HCT116 (cell line): Measurements from ENCODE around the gene HDAC5. TPM values are rescaled to one million over a fixed set of nuclear protein-coding genes. Genes with fewer than 3 reads are reported as not detected.

Source experiments
- ATAC-seq: fragments of 200-7000 bp; cut with Tn5 transposase; 2 replicates; pipeline ENCODE4 v1.9.1; 2020; ENCODE audit warnings: mild to moderate bottlenecking, moderate library complexity
- BruUV-seq: library from RNA; stranded (reverse); fragments of 400-500 nt; replicated peaks from 2 replicates; lab custom pipeline; 2021; lab: Mats Ljungman, UMichigan
- CTCF ChIA-PET: fragments of 300-600 bp; sonication (Branson Sonifier 250); formaldehyde crosslinking; loops from one replicate; lab custom pipeline; 2021; ENCODE audit warnings: antibody characterized with exemption; lab: Charles Lee
- POLR2A ChIA-PET: fragments of 300-600, 350-600 bp; sonication (Branson Sonifier 250); formaldehyde crosslinking; loops from one replicate; lab custom pipeline; 2021; ENCODE audit warnings: antibody characterized with exemption; lab: Charles Lee
- RAD21 ChIA-PET, 2 experiments: fragments of 300-600 bp; sonication (Branson Sonifier 250); formaldehyde crosslinking; loops; one replicate each; lab custom pipeline; 2023; ENCODE audit warnings: low total read pairs in 2 of 2; ENCODE audit not compliant: uncharacterized antibody in 2 of 2, unreplicated experiment in 2 of 2, low non-redundant PET in 1 of 2; lab: Charles Lee
- DNase-seq: peaks from one replicate; pipeline ENCODE4 v3.0.0-alpha.2; 2010; ENCODE audit warnings: low read depth, low spot score
- H2AFZ ChIP-seq: fragments of 200-600 bp; shearing (Covaris generic), sonication (generic); 2 replicates; pipeline ENCODE4 v1.6.1; 2017; ENCODE audit warnings: low read depth, mixed run types, mixed read lengths, antibody characterized with exemption, low read length; ENCODE audit not compliant: poor library complexity, severe bottlenecking
- H3K27ac ChIP-seq: 2 replicates; pipeline ENCODE4 v1.5.1; 2012; ENCODE audit warnings: low read depth, low read length
- H3K27me3 ChIP-seq: fragments of 200-600 bp; sonication (generic); 2 replicates; pipeline ENCODE4 v1.6.1; 2016; ENCODE audit warnings: mixed run types, low read length, mixed read lengths; ENCODE audit not compliant: insufficient read depth
- H3K36me3 ChIP-seq, 2 experiments: fragments of 200-500 bp in 1 of 2; fragments of 200-600 bp in 1 of 2; sonication (Bioruptor generic) in 1 of 2; sonication (generic) in 1 of 2; 2 replicates each; pipeline versions ENCODE4 v1.5.1 to v1.6.1; 2014 to 2016; ENCODE audit warnings: low read length in 2 of 2, inconsistent platforms in 1 of 2, mixed read lengths in 1 of 2, mixed run types in 1 of 2; ENCODE audit not compliant: insufficient read depth in 2 of 2, control insufficient read depth in 1 of 2
- H3K4me1 ChIP-seq, 2 experiments: fragments of 200-600 bp in 1 of 2; sonication (generic) in 1 of 2; 2 replicates each; pipeline versions ENCODE4 v1.5.1 to v1.6.1; 2012 to 2017; ENCODE audit warnings: low read length in 2 of 2, inconsistent platforms in 1 of 2, mild to moderate bottlenecking in 1 of 2, mixed read lengths in 1 of 2, mixed run types in 1 of 2, moderate library complexity in 1 of 2; ENCODE audit not compliant: insufficient read depth in 2 of 2, control insufficient read depth in 1 of 2
- H3K4me2 ChIP-seq: fragments of 200-600 bp; sonication (generic); 2 replicates; pipeline ENCODE4 v1.6.1; 2017; ENCODE audit warnings: mixed run types, low read length, mixed read lengths
- H3K4me3 ChIP-seq, 2 experiments: fragments of 200-600 bp in 1 of 2; sonication (generic) in 1 of 2; replicated peaks in 1 of 2; 2 replicates each; pipeline ENCODE4 v1.5.1; 2011 to 2016; ENCODE audit warnings: low read length in 2 of 2, control low read depth in 1 of 2, low read depth in 1 of 2, mild to moderate bottlenecking in 1 of 2, mixed read lengths in 1 of 2, mixed run types in 1 of 2
- H3K79me2 ChIP-seq: fragments of 200-600 bp; sonication (generic); 2 replicates; pipeline ENCODE4 v1.6.1; 2017; ENCODE audit warnings: mild to moderate bottlenecking, mixed run types, low read length, moderate library complexity, mixed read lengths; ENCODE audit not compliant: insufficient read depth
- H3K9ac ChIP-seq: fragments of 200-600 bp; sonication (generic); 2 replicates; pipeline ENCODE4 v1.6.1; 2016; ENCODE audit warnings: low read length, mixed read lengths
- H3K9me2 ChIP-seq: fragments of 200-600 bp; sonication (generic), shearing (Covaris generic); 2 replicates; pipeline ENCODE4 v1.6.1; 2017; ENCODE audit warnings: mixed run types, mild to moderate bottlenecking, moderate library complexity; ENCODE audit not compliant: insufficient read depth
- H3K9me3 ChIP-seq, 2 experiments: fragments of 200-500 bp in 1 of 2; fragments of 200-600 bp in 1 of 2; sonication (Bioruptor generic) in 1 of 2; sonication (generic) in 1 of 2; 2 replicates each; pipeline ENCODE4 v1.6.1; 2014 to 2017; ENCODE audit warnings: low read length in 2 of 2, mixed read lengths in 2 of 2, inconsistent platforms in 1 of 2, low read depth in 1 of 2, mild to moderate bottlenecking in 1 of 2, mixed run types in 1 of 2, moderate library complexity in 1 of 2; ENCODE audit not compliant: control insufficient read depth in 1 of 2, insufficient read depth in 1 of 2
- H4K20me1 ChIP-seq: fragments of 200-600 bp; sonication (generic), shearing (Covaris generic); 2 replicates; pipeline ENCODE4 v1.6.1; 2017; ENCODE audit warnings: mixed run types, mild to moderate bottlenecking, moderate library complexity; ENCODE audit not compliant: insufficient read depth
- ATF3 ChIP-seq: IDR thresholded peaks from 2 replicates; pipeline ENCODE4 v1.6.1; 2012
- CBX3 ChIP-seq: IDR thresholded peaks from 2 replicates; pipeline ENCODE4 v1.6.1; 2012; ENCODE audit warnings: low read depth
- CEBPB ChIP-seq: IDR thresholded peaks from 2 replicates; pipeline ENCODE4 v1.6.1; 2012; ENCODE audit warnings: low read depth
- EGR1 ChIP-seq: IDR thresholded peaks from 2 replicates; pipeline ENCODE4 v1.6.1; 2012; ENCODE audit warnings: low read depth
- EZH2 ChIP-seq: fragments of 200-600 bp; sonication (generic); IDR thresholded peaks from 2 replicates; pipeline ENCODE4 v1.6.1; 2017; ENCODE audit warnings: antibody characterized with exemption, mixed run types
- EZH2phosphoT487 ChIP-seq: fragments of 200-600 bp; IDR thresholded peaks from 2 replicates; pipeline ENCODE4 v1.6.1; 2018; ENCODE audit warnings: antibody characterized with exemption, borderline replicate concordance
- FOSL1 ChIP-seq: IDR thresholded peaks from 2 replicates; pipeline ENCODE4 v1.6.1; 2012; ENCODE audit warnings: low read depth
- JUND ChIP-seq: IDR thresholded peaks from 2 replicates; pipeline ENCODE4 v1.6.1; 2012
- MAX ChIP-seq: IDR thresholded peaks from 2 replicates; pipeline ENCODE4 v1.6.1; 2012
- POLR2A ChIP-seq: IDR thresholded peaks from 2 replicates; pipeline ENCODE4 v1.7.0; 2011; ENCODE audit warnings: borderline replicate concordance; ENCODE audit not compliant: insufficient read depth, insufficient read length; ENCODE audit errors: extremely low read depth
- POLR2AphosphoS5 ChIP-seq: IDR thresholded peaks from 2 replicates; pipeline ENCODE4 v1.6.1; 2011; ENCODE audit warnings: mild to moderate bottlenecking, low read depth, low read length, moderate library complexity
- RAD21 ChIP-seq: IDR thresholded peaks from 2 replicates; pipeline ENCODE4 v1.6.1; 2012; ENCODE audit warnings: low read depth, mild to moderate bottlenecking
- SIN3A ChIP-seq: IDR thresholded peaks from 2 replicates; pipeline ENCODE4 v1.6.1; 2012; ENCODE audit warnings: low read depth
- SP1 ChIP-seq: IDR thresholded peaks from 2 replicates; pipeline ENCODE4 v1.6.1; 2012; ENCODE audit warnings: low read depth
- SRF ChIP-seq: IDR thresholded peaks from 2 replicates; pipeline ENCODE4 v1.6.1; 2012; ENCODE audit warnings: low read depth
- YY1 ChIP-seq: IDR thresholded peaks from 2 replicates; pipeline ENCODE4 v1.6.1; 2011; ENCODE audit warnings: low read length, low read depth, moderate library complexity, mild to moderate bottlenecking; ENCODE audit not compliant: insufficient replicate concordance; ENCODE audit errors: extremely low read depth
- ZBTB33 ChIP-seq: IDR thresholded peaks from 2 replicates; pipeline ENCODE4 v1.6.1; 2011; ENCODE audit warnings: mild to moderate bottlenecking, low read length, moderate library complexity; ENCODE audit not compliant: insufficient replicate concordance; ENCODE audit errors: extremely low read depth
- ZFX ChIP-seq: fragments of 450-650 bp; IDR thresholded peaks from 2 replicates; pipeline ENCODE4 v1.6.1; 2017
- ZNF274 ChIP-seq: fragments of 200-500 bp; sonication (Bioruptor generic); IDR thresholded peaks from 2 replicates; pipeline ENCODE4 v1.6.1; 2014; ENCODE audit warnings: mild to moderate bottlenecking, low read depth, low read length, inconsistent platforms
- intact Hi-C: fragments of 100-400 bp; cut with micrococcal nuclease; formaldehyde crosslinking; loops from 2 replicates; pipeline ENCODE4 v1.10.0; 2022
- total RNA-seq: library from RNA; stranded (reverse); gene quantifications from one replicate; pipeline ENCODE4 v1.2.1, GENCODE V29; 2021; ENCODE audit not compliant: unreplicated experiment
- TF ChIP-seq, protein P1 (sequence below), 3 experiments: fragments of 200-600 bp in 1 of 3; sonication (generic) in 1 of 3; IDR thresholded peaks in 2 of 3; conservative IDR thresholded peaks in 1 of 3; 2 replicates each; pipeline ENCODE4 v1.5.1; 2012 to 2017; ENCODE audit warnings: low read depth in 2 of 3, low read length in 2 of 3, antibody characterized with exemption in 1 of 3, borderline replicate concordance in 1 of 3, control low read depth in 1 of 3, mild to moderate bottlenecking in 1 of 3, mixed read lengths in 1 of 3, mixed run types in 1 of 3, moderate library complexity in 1 of 3; ENCODE audit not compliant: insufficient read depth in 1 of 3

The HDAC5 gene
- total RNA-seq, 1 experiment from 2014 or later, result 32.9 TPM

DNA sequence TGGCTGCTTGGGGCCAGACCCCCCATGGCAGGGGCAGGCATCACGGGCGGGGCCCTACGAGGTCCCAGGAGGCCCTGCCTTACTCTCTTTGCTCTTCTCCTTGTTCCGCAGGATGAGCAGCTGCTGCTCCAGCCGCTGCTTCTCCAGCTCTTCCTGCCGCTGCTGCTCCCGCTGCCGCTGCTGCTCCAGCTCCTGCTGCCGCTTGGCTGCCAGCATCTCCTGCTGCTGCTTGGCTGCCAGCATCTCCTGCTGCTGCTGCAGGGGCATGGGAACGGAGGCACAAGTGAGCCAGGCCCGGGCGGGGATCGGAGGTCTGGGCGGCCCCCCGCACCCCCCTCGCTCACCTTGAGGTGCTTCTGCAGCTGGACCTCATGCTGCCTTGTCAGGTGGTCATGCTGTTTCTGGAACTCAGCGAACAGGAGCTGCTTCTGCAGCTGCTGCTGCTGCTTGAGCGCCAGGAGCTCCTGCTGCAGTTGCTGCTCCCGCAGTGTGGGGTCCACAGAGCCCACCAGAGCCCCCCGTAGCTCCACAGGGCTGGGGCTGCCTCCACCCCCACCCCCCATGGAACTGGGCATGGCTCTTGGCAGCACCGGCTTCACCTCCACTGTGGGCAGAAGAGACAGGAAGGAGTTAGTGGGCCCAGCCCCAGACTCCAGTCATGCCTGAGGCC is 30.1 kb downstream of the HDAC5 start:
- ChIA-PET CTCF (no interaction called here), RAD21 (no interaction called here), POLR2A (no interaction called here)
- ATAC-seq, result no peak
- no peak overlapping the region for H3K27ac ChIP-seq
- H3K4me3 ChIP-seq, result no peak overlapping the region
- intact Hi-C loops, result no loop called here
- H3K36me3 ChIP-seq, result no peaks in the 10 kb centered on the region; a peak in 1 of 4 replicates
- peaks cover 4% of the 10 kb centered on the region; the same call in 1 of the 2 replicates for H3K79me2 ChIP-seq
- no peak for DNase-seq
- TF ChIP-seq ZNF274 (no peak), CBX3 (no peak), ATF3 (no peak), FOSL1 (no peak), SIN3A (no peak), SP1 (no peak), JUND (no peak), MAX (no peak), POLR2A (no peak), SRF (no peak), EGR1 (no peak), ZFX (no peak), EZH2phosphoT487 (no peak), ZBTB33 (no peak), RAD21 (no peak), POLR2AphosphoS5 (no peak), CEBPB (no peak), YY1 (no peak), EZH2 (no peak)
- TF ChIP-seq, protein P1, sequence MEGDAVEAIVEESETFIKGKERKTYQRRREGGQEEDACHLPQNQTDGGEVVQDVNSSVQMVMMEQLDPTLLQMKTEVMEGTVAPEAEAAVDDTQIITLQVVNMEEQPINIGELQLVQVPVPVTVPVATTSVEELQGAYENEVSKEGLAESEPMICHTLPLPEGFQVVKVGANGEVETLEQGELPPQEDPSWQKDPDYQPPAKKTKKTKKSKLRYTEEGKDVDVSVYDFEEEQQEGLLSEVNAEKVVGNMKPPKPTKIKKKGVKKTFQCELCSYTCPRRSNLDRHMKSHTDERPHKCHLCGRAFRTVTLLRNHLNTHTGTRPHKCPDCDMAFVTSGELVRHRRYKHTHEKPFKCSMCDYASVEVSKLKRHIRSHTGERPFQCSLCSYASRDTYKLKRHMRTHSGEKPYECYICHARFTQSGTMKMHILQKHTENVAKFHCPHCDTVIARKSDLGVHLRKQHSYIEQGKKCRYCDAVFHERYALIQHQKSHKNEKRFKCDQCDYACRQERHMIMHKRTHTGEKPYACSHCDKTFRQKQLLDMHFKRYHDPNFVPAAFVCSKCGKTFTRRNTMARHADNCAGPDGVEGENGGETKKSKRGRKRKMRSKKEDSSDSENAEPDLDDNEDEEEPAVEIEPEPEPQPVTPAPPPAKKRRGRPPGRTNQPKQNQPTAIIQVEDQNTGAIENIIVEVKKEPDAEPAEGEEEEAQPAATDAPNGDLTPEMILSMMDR (IDR thresholded peaks at IDR 0.05 in 2 of 3, conservative IDR thresholded peaks at IDR 0.05 in 1 of 3; ENCODE audit: borderline replicate concordance in 1 of 3, insufficient read depth in 1 of 3, low read depth in 2 of 3, low read length in 2 of 3), result no peak
- no peak overlapping the region for H2AFZ ChIP-seq
- H3K4me2 ChIP-seq, result no peak overlapping the region
- peaks cover 26 to 40% of the 10 kb centered on the region in 2 experiments for H3K4me1 ChIP-seq
- H3K9ac ChIP-seq, result no peak overlapping the region
- H3K9me3 ChIP-seq, result no peaks in the 10 kb centered on the region
- H3K27me3 ChIP-seq, result no peaks in the 10 kb centered on the region
- no TSS peak for BruUV-seq
- no peaks in the 10 kb centered on the region for H3K9me2 ChIP-seq
- no peaks in the 10 kb centered on the region for H4K20me1 ChIP-seq
